ENCODE measurements around the gene UBR4. TPM values are rescaled to one million over a fixed set of nuclear protein-coding genes. Genes with fewer than 3 reads are reported as not detected.

Gene UBR4
- polyA plus RNA-seq, 3 donors, result 44.3 to 93.8 (median 49.4) TPM

DNA sequence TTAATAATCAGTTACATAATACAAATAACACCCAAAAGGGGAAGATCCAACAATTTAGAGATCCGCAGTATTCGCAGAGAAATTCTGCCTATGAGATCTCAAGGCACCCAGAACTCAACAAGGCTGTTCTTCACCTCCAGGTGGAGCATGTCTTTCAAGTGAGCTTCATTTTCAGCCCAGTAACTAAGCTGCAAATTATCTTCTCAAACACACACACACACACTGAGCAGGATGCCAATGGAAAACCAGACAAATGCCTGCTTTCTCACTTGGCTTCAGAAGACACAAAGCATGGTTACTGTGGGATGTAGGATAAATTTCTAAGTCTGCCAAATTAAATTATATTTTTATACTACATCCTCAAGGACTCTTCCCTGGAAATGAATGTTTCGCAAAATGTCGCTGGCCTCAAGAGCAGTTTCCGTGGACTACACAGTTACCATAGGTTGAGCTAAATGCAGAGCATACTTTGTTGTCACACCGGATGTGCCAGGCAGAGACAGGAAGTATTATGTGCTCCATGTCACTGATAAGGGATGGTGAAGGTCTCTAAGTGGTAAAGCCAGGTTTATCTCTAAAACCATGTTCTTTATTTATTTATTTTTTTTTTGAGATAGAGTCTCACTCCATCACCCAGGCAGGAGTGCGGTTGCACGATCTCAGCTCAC, 30.3 kb downstream of the UBR4 start:
- Mint-ChIP-seq H3K4me3 (no peak overlapping the region), H3K4me1 (no peaks in the 10 kb centered on the region), H3K9me3 (no peaks in the 10 kb centered on the region), H3K36me3 (peaks cover 86 to 98% of the 10 kb centered on the region in 2 donors), H3K27ac (peak overlapping the region in 2 of 7 donors; percentile 34 to 62), H3K27me3 (ENCODE audit: low read depth in 3 of 3) (peaks cover 0 to 2% (median 0%) of the 10 kb centered on the region in 3 donors)
- no peaks in the 10 kb centered on the region for H3K9me3 ChIP-seq (replicated peaks in 1 of 2; ENCODE audit: control insufficient read depth in 1 of 2, insufficient read depth in 1 of 2, low read length in 2 of 2)
- 16% methylated on average over 4 of the region's 8 CpGs for WGBS (ENCODE audit: insufficient coverage)
- peak in 1 of 3 donors; percentile 5 for DNase-seq
- no peak overlapping the region for H3K4me3 ChIP-seq (replicated peaks in 1 of 3; ENCODE audit: low read depth in 2 of 3, low read length in 3 of 3)
- no peak overlapping the region for H3K9ac ChIP-seq (ENCODE audit: insufficient read depth, low read length, poor library complexity, severe bottlenecking)
- H3K27me3 ChIP-seq (ENCODE audit: control insufficient read depth in 2 of 2, insufficient read depth in 2 of 2, low read length in 2 of 2), result no peaks in the 10 kb centered on the region
- no peak overlapping the region for H2AFZ ChIP-seq (ENCODE audit: insufficient read depth, low read depth, low read length, poor library complexity, severe bottlenecking)
- H3K4me2 ChIP-seq (replicated peaks; ENCODE audit: extremely low read depth, low read length, poor library complexity, severe bottlenecking), result no peak overlapping the region
- no peaks in the 10 kb centered on the region for H3K79me2 ChIP-seq (ENCODE audit: insufficient read depth, low read length)
- TF ChIP-seq, protein P1, sequence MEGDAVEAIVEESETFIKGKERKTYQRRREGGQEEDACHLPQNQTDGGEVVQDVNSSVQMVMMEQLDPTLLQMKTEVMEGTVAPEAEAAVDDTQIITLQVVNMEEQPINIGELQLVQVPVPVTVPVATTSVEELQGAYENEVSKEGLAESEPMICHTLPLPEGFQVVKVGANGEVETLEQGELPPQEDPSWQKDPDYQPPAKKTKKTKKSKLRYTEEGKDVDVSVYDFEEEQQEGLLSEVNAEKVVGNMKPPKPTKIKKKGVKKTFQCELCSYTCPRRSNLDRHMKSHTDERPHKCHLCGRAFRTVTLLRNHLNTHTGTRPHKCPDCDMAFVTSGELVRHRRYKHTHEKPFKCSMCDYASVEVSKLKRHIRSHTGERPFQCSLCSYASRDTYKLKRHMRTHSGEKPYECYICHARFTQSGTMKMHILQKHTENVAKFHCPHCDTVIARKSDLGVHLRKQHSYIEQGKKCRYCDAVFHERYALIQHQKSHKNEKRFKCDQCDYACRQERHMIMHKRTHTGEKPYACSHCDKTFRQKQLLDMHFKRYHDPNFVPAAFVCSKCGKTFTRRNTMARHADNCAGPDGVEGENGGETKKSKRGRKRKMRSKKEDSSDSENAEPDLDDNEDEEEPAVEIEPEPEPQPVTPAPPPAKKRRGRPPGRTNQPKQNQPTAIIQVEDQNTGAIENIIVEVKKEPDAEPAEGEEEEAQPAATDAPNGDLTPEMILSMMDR (IDR thresholded peaks at IDR 0.05), result peak; percentile 26
- no peak overlapping the region for H3K27ac ChIP-seq (ENCODE audit: low read depth in 1 of 2, low read length in 2 of 2)
- intact Hi-C loops (cut with micrococcal nuclease), result loop anchor here in 1 of 2 donors (5.0 to 10.0 kb wide), 2 partner anchors 55 to 63 kb away; no protein-coding TSS in a partner anchor
- H3K36me3 ChIP-seq (replicated peaks in 1 of 2; ENCODE audit: control insufficient read depth in 1 of 2, insufficient read depth in 2 of 2, low read length in 2 of 2), result peaks cover 90 to 100% of the 10 kb centered on the region in 2 donors
- no peaks in the 10 kb centered on the region for H3K4me1 ChIP-seq (ENCODE audit: control insufficient read depth in 1 of 2, insufficient read depth in 2 of 2, low read length in 2 of 2)
- no peaks in the 10 kb centered on the region for H4K20me1 ChIP-seq (ENCODE audit: insufficient read depth, low read length)

DNA sequence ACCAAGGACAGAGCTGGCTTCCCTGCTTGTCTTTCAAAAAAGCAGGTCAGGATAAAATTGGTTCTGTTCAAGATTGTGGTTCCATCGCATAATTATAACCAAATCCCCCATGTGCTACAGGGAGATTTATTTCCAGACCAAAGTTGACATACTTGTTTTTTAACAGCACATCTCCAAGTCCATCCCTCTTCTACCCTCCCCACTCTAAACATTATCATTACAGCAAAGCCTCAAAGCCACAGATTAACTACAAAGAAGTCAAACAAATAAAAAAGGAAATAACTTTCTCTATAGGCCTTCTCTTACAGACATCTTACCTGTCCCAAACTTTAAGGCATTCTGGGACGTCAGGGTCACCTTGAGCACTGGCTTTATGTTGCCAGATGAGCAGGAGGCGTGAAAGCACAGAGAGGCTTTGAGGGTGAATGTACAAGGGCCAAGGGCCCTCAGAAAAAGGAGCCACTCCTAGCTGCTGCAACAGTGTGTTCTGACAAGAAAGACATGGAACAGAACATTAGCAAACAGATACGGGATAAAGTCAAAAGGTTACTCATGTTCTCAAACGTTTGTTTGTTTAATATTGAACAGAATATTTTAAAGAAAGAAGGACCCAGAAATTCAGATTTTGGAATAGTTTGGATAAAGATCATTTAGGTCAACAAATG, 31.2 kb downstream of the UBR4 start:
- Histone ChIP-seq H3K4me2 (replicated peaks; ENCODE audit: extremely low read depth, low read length, poor library complexity, severe bottlenecking) (no peak overlapping the region), H3K4me3 (replicated peaks in 1 of 3; ENCODE audit: low read depth in 2 of 3, low read length in 3 of 3) (no peak overlapping the region), H3K27ac (ENCODE audit: low read depth in 1 of 2, low read length in 2 of 2) (no peak overlapping the region), H3K4me1 (ENCODE audit: control insufficient read depth in 1 of 2, insufficient read depth in 2 of 2, low read length in 2 of 2) (no peaks in the 10 kb centered on the region), H3K9ac (ENCODE audit: insufficient read depth, low read length, poor library complexity, severe bottlenecking) (no peak overlapping the region), H4K20me1 (ENCODE audit: insufficient read depth, low read length) (no peaks in the 10 kb centered on the region), H3K79me2 (ENCODE audit: insufficient read depth, low read length) (no peaks in the 10 kb centered on the region), H3K36me3 (replicated peaks in 1 of 2; ENCODE audit: control insufficient read depth in 1 of 2, insufficient read depth in 2 of 2, low read length in 2 of 2) (peaks cover 90 to 100% of the 10 kb centered on the region in 2 donors), H3K27me3 (ENCODE audit: control insufficient read depth in 2 of 2, insufficient read depth in 2 of 2, low read length in 2 of 2) (no peaks in the 10 kb centered on the region), H3K9me3 (replicated peaks in 1 of 2; ENCODE audit: control insufficient read depth in 1 of 2, insufficient read depth in 1 of 2, low read length in 2 of 2) (no peaks in the 10 kb centered on the region), H2AFZ (ENCODE audit: insufficient read depth, low read depth, low read length, poor library complexity, severe bottlenecking) (no peak overlapping the region)
- peaks cover 0 to 2% (median 0%) of the 10 kb centered on the region in 3 donors for H3K27me3 Mint-ChIP-seq (ENCODE audit: low read depth in 3 of 3)
- 100% methylated on average over 1 of the region's 5 CpGs for WGBS (ENCODE audit: insufficient coverage)
- no peak overlapping the region for H3K4me3 Mint-ChIP-seq
- H3K9me3 Mint-ChIP-seq, result no peaks in the 10 kb centered on the region
- peaks cover 85 to 98% of the 10 kb centered on the region in 2 donors for H3K36me3 Mint-ChIP-seq
- DNase-seq, result no peak
- no peaks in the 10 kb centered on the region for H3K4me1 Mint-ChIP-seq
- intact Hi-C loops (cut with micrococcal nuclease), result loop anchor here in 1 of 2 donors (5.0 kb wide), 1 partner anchor 63 kb away; no protein-coding TSS in a partner anchor
- TF ChIP-seq, protein P1 (IDR thresholded peaks at IDR 0.05), result no peak
- peak overlapping the region in 2 of 7 donors; percentile 39 to 43 for H3K27ac Mint-ChIP-seq

All from CD14-positive monocyte (primary cell).